Fibroblast of lung (primary cell): ENCODE results near the gene PRKRA. TPM values are rescaled to one million over a fixed set of nuclear protein-coding genes. Genes with fewer than 3 reads are reported as not detected.

Experiments used
- DNase-seq, 2 donors: peaks; one replicate each; pipeline versions ENCODE4 v3.0.0 to v3.0.0-alpha.2; 2010; ENCODE audit warnings: low read depth in 2 of 2
- H2AFZ ChIP-seq: 2 replicates; pipeline ENCODE4 v1.5.1; 2012; ENCODE audit warnings: low read length, control low read depth, inconsistent platforms
- H3K27ac ChIP-seq: 2 replicates; pipeline ENCODE4 v1.5.1; 2011; ENCODE audit warnings: low read length, control low read depth; ENCODE audit not compliant: insufficient read depth
- H3K27me3 ChIP-seq: 2 replicates; pipeline ENCODE4 v1.5.1; 2011; ENCODE audit warnings: mild to moderate bottlenecking, low read length; ENCODE audit not compliant: control insufficient read depth, insufficient read depth
- H3K36me3 ChIP-seq: 2 replicates; pipeline ENCODE4 v1.5.1; 2011; ENCODE audit warnings: low read length; ENCODE audit not compliant: control insufficient read depth, insufficient read depth
- H3K4me1 ChIP-seq: 2 replicates; pipeline ENCODE4 v1.5.1; 2011; ENCODE audit warnings: low read length; ENCODE audit not compliant: control insufficient read depth, insufficient read depth; ENCODE audit errors: extremely low read depth
- H3K4me2 ChIP-seq: 2 replicates; pipeline ENCODE4 v1.5.1; 2011; ENCODE audit warnings: low read length, control low read depth; ENCODE audit not compliant: insufficient read depth; ENCODE audit errors: extremely low read depth
- H3K4me3 ChIP-seq, 4 experiments: fragments of 200-600 bp in 1 of 4; sonication (generic) in 1 of 4; replicated peaks in 1 of 4; 2 replicates each; pipeline ENCODE4 v1.5.1; 2011 to 2016; ENCODE audit warnings: low read length in 4 of 4, low read depth in 3 of 4, mild to moderate bottlenecking in 3 of 4, control low read depth in 2 of 4, inconsistent platforms in 1 of 4, mixed read lengths in 1 of 4; ENCODE audit not compliant: insufficient read depth in 1 of 4; ENCODE audit errors: control extremely low read depth in 1 of 4
- H3K79me2 ChIP-seq: 2 replicates; pipeline ENCODE4 v1.5.1; 2012; ENCODE audit warnings: mild to moderate bottlenecking, low read length, inconsistent platforms; ENCODE audit not compliant: control insufficient read depth, insufficient read depth
- H3K9ac ChIP-seq: 2 replicates; pipeline ENCODE4 v1.5.1; 2011; ENCODE audit warnings: mild to moderate bottlenecking, low read length, control low read depth; ENCODE audit not compliant: insufficient read depth
- H3K9me3 ChIP-seq: 2 replicates; pipeline ENCODE4 v1.5.1; 2012; ENCODE audit warnings: low read depth, low read length; ENCODE audit not compliant: control insufficient read depth, insufficient read depth
- H4K20me1 ChIP-seq: 2 replicates; pipeline ENCODE4 v1.5.1; 2011; ENCODE audit warnings: low read length; ENCODE audit not compliant: control insufficient read depth, insufficient read depth; ENCODE audit errors: extremely low read depth
- CTCF ChIP-seq, 2 donors: IDR thresholded peaks in 1 of 2; conservative IDR thresholded peaks in 1 of 2; 1 replicate in 1 of 2; 2 replicates in 1 of 2; pipeline ENCODE4 v1.5.1; 2011 to 2012; ENCODE audit warnings: low read length in 2 of 2, control low read depth in 1 of 2, inconsistent platforms in 1 of 2, low read depth in 1 of 2, mild to moderate bottlenecking in 1 of 2
- EZH2 ChIP-seq: IDR thresholded peaks from 2 replicates; pipeline ENCODE4 v1.5.1; 2012; ENCODE audit warnings: low read length, control low read depth, mild to moderate bottlenecking; ENCODE audit errors: missing control alignments
- polyA plus RNA-seq, 2 donors: library from polyadenylated mRNA; depleted of rRNA in 1 of 2; stranded (reverse) in 1 of 2; unstranded in 1 of 2; fragments of >200 nt; gene quantifications; 2 replicates each; pipeline ENCODE4 v1.2.1, GENCODE V29; 2011 to 2012; ENCODE audit warnings: missing spikeins in 1 of 2
- total RNA-seq: library from RNA; depleted of rRNA; stranded (reverse); fragments of >200 nt; gene quantifications from 2 replicates; pipeline ENCODE4 v1.2.1, GENCODE V29; 2014

The PRKRA gene
- total and polyA plus RNA-seq, 2 donors (not counting 1 experiment from before 2014, with no cell fraction given) = 40.5 to 54.6 TPM

DNA sequence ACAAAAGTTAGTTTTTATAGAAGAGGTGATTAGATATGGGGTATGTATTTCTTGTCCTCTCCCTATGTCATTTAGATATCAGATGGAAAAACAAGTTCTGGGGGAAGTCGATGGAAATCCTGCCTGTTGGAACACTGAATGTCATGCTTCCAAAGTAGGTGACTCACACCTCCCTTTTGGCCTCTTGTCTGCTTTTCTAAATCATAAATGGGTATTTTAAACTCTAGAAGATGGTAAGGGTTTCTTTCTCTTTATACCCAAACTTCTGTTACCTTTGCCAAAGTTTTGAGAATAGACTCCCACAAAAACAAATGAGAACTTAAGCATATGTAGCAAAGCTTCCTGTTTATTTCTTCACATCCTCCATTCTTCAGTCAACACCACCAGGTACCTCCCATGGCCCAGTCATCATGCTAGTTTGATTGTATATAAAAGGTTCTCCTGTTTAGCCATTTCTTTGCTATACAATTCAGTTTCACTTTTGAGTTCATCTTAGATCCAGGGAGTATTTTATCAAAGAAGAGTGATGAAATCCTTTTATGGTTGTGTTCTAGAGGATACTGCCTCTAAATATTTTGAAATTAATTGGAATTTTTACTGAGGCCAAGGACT is 63.9 kb downstream of the PRKRA start:
- H3K9me3 ChIP-seq = no peaks in the 10 kb centered on the region
- DNase-seq = peak in 1 of 2 donors; percentile 17
- no peaks in the 10 kb centered on the region for H3K79me2 ChIP-seq
- H4K20me1 ChIP-seq = no peaks in the 10 kb centered on the region
- H3K9ac ChIP-seq = no peak overlapping the region
- H3K4me1 ChIP-seq = no peaks in the 10 kb centered on the region
- no peak overlapping the region for H2AFZ ChIP-seq
- H3K27me3 ChIP-seq = no peaks in the 10 kb centered on the region
- no peaks in the 10 kb centered on the region for H3K36me3 ChIP-seq
- no peak overlapping the region for H3K27ac ChIP-seq
- no peak overlapping the region for H3K4me2 ChIP-seq
- no peak for TF ChIP-seq EZH2
- TF ChIP-seq CTCF (conservative IDR thresholded peaks at IDR 0.05 in 1 of 2, IDR thresholded peaks at IDR 0.05 in 1 of 2; ENCODE audit: low read depth in 1 of 2, low read length in 2 of 2) = no peak
- H3K4me3 ChIP-seq = no peak overlapping the region

DNA sequence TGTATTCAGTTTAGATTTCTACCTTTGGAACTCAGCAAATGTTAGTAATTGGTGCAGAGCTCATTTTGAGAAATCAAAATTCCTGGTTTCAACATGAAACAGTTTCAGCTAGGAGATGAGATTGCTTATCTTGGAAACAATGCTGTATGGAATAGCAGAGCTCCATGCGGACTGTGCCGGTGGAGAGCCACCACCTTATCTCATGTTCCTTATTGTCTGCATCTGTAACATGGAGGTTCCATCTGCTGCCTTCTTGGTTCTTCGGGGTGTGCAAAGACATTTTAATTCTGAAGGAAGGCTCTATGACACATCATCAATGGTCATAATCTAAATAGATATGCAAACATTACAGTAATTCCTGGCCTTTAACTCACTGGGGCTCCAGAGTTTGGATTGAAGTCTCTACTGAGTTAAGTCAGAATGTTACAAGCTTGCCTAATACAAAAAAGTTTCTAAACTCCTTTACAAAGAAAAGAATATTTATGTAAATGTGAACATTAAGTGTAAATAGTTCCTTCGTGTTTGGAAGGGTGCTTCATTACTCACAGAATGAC is 65.3 kb downstream of the PRKRA start:
- Histone ChIP-seq H3K9me3 (no peaks in the 10 kb centered on the region), H3K4me3 (no peak overlapping the region), H3K27me3 (no peaks in the 10 kb centered on the region), H3K79me2 (no peaks in the 10 kb centered on the region), H3K36me3 (no peaks in the 10 kb centered on the region), H4K20me1 (no peaks in the 10 kb centered on the region), H2AFZ (no peak overlapping the region), H3K9ac (no peak overlapping the region), H3K27ac (no peak overlapping the region), H3K4me2 (no peak overlapping the region), H3K4me1 (no peaks in the 10 kb centered on the region)
- TF ChIP-seq CTCF (conservative IDR thresholded peaks at IDR 0.05 in 1 of 2, IDR thresholded peaks at IDR 0.05 in 1 of 2; ENCODE audit: low read depth in 1 of 2, low read length in 2 of 2) = no peak
- no peak for TF ChIP-seq EZH2
- no peak for DNase-seq

- TF ChIP-seq CTCF (conservative IDR thresholded peaks at IDR 0.05 in 1 of 2, IDR thresholded peaks at IDR 0.05 in 1 of 2; ENCODE audit: low read depth in 1 of 2, low read length in 2 of 2) (no peak), EZH2 (no peak)
- Histone ChIP-seq H3K36me3 (no peaks in the 10 kb centered on the region), H3K4me1 (no peaks in the 10 kb centered on the region), H2AFZ (no peak overlapping the region), H3K4me2 (no peak overlapping the region), H3K4me3 (no peak overlapping the region), H3K9ac (no peak overlapping the region), H3K79me2 (no peaks in the 10 kb centered on the region), H3K9me3 (no peaks in the 10 kb centered on the region), H3K27me3 (no peaks in the 10 kb centered on the region), H3K27ac (no peak overlapping the region), H4K20me1 (no peaks in the 10 kb centered on the region)
- DNase-seq = no peak
Measured at GRCh38 chr2:178383718-178384117, 67.3 kb downstream of the PRKRA start.

Other genes with a start within 250 kb of the PRKRA start
- 2.1 and 4.3 TPM in 2 replicates for gene PJVK, start 203 bp upstream of the PRKRA start, total RNA-seq
- gene PJVK, start 203 bp upstream of the PRKRA start, polyA plus RNA-seq = 0.89 and 1.4 TPM in 2 replicates
- gene FKBP7, start 27.4 kb upstream of the PRKRA start, total RNA-seq = 47.5 and 54.3 TPM in 2 replicates
- 46.1 and 57.7 TPM in 2 replicates for gene FKBP7, start 27.4 kb upstream of the PRKRA start, polyA plus RNA-seq
- 5.9 and 6.2 TPM in 2 replicates for gene PLEKHA3, start 29.3 kb upstream of the PRKRA start, total RNA-seq
- 26.3 and 34.6 TPM in 2 replicates for gene PLEKHA3, start 29.3 kb upstream of the PRKRA start, polyA plus RNA-seq